Calu3 (cell line): Measurements from ENCODE around the gene NEAT1. TPM values are rescaled to one million over a fixed set of nuclear protein-coding genes. Genes with fewer than 3 reads are reported as not detected.

Experiments used
- BruUV-seq: library from RNA; stranded (reverse); fragments of 400-500 nt; replicated peaks from 2 replicates; lab custom pipeline; 2021; lab: Mats Ljungman, UMichigan
- CTCF ChIA-PET: fragments of 300-600 bp; sonication (Branson Sonifier 250); formaldehyde crosslinking; loops from one replicate; lab custom pipeline; 2022; ENCODE audit warnings: antibody characterized with exemption; lab: Charles Lee
- DNase-seq: peaks from one replicate; pipeline ENCODE4 v3.0.0; 2022
- H3K27ac Mint-ChIP-seq: one replicate; pipeline ENCODE4 v1.8.0; 2022; ENCODE audit warnings: mixed read lengths; ENCODE audit not compliant: unreplicated experiment
- H3K27me3 Mint-ChIP-seq: one replicate; pipeline ENCODE4 v1.8.0; 2022; ENCODE audit warnings: mixed read lengths; ENCODE audit not compliant: unreplicated experiment
- H3K36me3 Mint-ChIP-seq: one replicate; pipeline ENCODE4 v1.8.0; 2022; ENCODE audit warnings: mild to moderate bottlenecking, moderate library complexity, mixed read lengths; ENCODE audit not compliant: insufficient read depth, unreplicated experiment
- H3K4me1 Mint-ChIP-seq: one replicate; pipeline ENCODE4 v1.8.0; 2022; ENCODE audit warnings: mild to moderate bottlenecking, low read depth, mixed read lengths; ENCODE audit not compliant: unreplicated experiment
- H3K4me3 Mint-ChIP-seq: one replicate; pipeline ENCODE4 v1.8.0; 2022; ENCODE audit warnings: mild to moderate bottlenecking, low read depth, moderate library complexity, mixed read lengths; ENCODE audit not compliant: unreplicated experiment
- H3K9me3 Mint-ChIP-seq: one replicate; pipeline ENCODE4 v1.8.0; 2022; ENCODE audit warnings: low read depth, mixed read lengths; ENCODE audit not compliant: unreplicated experiment
- intact Hi-C: fragments of 100-400 bp; cut with micrococcal nuclease; formaldehyde crosslinking; loops from one replicate; pipeline ENCODE4 v1.10.0; 2022; ENCODE audit not compliant: unreplicated experiment
- total RNA-seq: library from RNA; stranded (reverse); gene quantifications from 2 replicates; pipeline ENCODE4 v1.2.3, GENCODE V29; 2022
- TF ChIP-seq, protein P1 (sequence below): fragments of 200-600 bp; IDR thresholded peaks from one replicate; pipeline ENCODE4 v1.8.0; 2022; ENCODE audit warnings: antibody characterized with exemption; ENCODE audit not compliant: unreplicated experiment

NEAT1 gene
- total RNA-seq, 1 experiment from 2014 or later: 605 TPM

GRCh38 chr11:65432100-65432650, 9.6 kb downstream of the NEAT1 start:
- no TSS peak for BruUV-seq
- peaks cover 97% of the 10 kb centered on the region for H3K36me3 Mint-ChIP-seq
- peak overlapping the region; percentile 99 for H3K27ac Mint-ChIP-seq
- peak overlapping the region; percentile 90 for H3K4me3 Mint-ChIP-seq
- TF ChIP-seq, protein P1, sequence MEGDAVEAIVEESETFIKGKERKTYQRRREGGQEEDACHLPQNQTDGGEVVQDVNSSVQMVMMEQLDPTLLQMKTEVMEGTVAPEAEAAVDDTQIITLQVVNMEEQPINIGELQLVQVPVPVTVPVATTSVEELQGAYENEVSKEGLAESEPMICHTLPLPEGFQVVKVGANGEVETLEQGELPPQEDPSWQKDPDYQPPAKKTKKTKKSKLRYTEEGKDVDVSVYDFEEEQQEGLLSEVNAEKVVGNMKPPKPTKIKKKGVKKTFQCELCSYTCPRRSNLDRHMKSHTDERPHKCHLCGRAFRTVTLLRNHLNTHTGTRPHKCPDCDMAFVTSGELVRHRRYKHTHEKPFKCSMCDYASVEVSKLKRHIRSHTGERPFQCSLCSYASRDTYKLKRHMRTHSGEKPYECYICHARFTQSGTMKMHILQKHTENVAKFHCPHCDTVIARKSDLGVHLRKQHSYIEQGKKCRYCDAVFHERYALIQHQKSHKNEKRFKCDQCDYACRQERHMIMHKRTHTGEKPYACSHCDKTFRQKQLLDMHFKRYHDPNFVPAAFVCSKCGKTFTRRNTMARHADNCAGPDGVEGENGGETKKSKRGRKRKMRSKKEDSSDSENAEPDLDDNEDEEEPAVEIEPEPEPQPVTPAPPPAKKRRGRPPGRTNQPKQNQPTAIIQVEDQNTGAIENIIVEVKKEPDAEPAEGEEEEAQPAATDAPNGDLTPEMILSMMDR: no peak
- no peak for DNase-seq
- intact Hi-C loops: no loop called here
- H3K27me3 Mint-ChIP-seq: no peaks in the 10 kb centered on the region
- CTCF ChIA-PET: interaction anchor here (0.7 kb wide), 1 partner anchor 24 kb away, joined by 3 read pairs; no protein-coding TSS in a partner anchor
- H3K4me1 Mint-ChIP-seq: peaks cover 82% of the 10 kb centered on the region
- H3K9me3 Mint-ChIP-seq: no peaks in the 10 kb centered on the region

GRCh38 chr11:65432686-65433582, 10.3 kb downstream of the NEAT1 start:
- CTCF ChIA-PET: interaction anchor here (0.7 kb wide), 1 partner anchor 25 kb away, joined by 3 read pairs; no protein-coding TSS in a partner anchor
- Mint-ChIP-seq H3K27ac (peak overlapping the region; percentile 99), H3K9me3 (no peaks in the 10 kb centered on the region), H3K4me3 (peak overlapping the region; percentile 35), H3K4me1 (peaks cover 82% of the 10 kb centered on the region), H3K36me3 (peaks cover 97% of the 10 kb centered on the region), H3K27me3 (no peaks in the 10 kb centered on the region)
- no TSS peak for BruUV-seq
- DNase-seq: no peak
- intact Hi-C loops: no loop called here
- TF ChIP-seq, protein P1: no peak

GRCh38 chr11:65433657-65434056, 11.1 kb downstream of the NEAT1 start:
- no peaks in the 10 kb centered on the region for H3K9me3 Mint-ChIP-seq
- TF ChIP-seq, protein P1: no peak
- peak overlapping the region; percentile 99 for H3K27ac Mint-ChIP-seq
- DNase-seq: no peak
- BruUV-seq: no TSS peak
- CTCF ChIA-PET: interaction anchor here (1.0 kb wide), 1 partner anchor 11 kb away, joined by 3 read pairs; the partner anchor contains the start of gene NEAT1
- peaks cover 81% of the 10 kb centered on the region for H3K4me1 Mint-ChIP-seq
- no peak overlapping the region for H3K4me3 Mint-ChIP-seq
- peaks cover 97% of the 10 kb centered on the region for H3K36me3 Mint-ChIP-seq
- no peaks in the 10 kb centered on the region for H3K27me3 Mint-ChIP-seq
- intact Hi-C loops: no loop called here

DNA sequence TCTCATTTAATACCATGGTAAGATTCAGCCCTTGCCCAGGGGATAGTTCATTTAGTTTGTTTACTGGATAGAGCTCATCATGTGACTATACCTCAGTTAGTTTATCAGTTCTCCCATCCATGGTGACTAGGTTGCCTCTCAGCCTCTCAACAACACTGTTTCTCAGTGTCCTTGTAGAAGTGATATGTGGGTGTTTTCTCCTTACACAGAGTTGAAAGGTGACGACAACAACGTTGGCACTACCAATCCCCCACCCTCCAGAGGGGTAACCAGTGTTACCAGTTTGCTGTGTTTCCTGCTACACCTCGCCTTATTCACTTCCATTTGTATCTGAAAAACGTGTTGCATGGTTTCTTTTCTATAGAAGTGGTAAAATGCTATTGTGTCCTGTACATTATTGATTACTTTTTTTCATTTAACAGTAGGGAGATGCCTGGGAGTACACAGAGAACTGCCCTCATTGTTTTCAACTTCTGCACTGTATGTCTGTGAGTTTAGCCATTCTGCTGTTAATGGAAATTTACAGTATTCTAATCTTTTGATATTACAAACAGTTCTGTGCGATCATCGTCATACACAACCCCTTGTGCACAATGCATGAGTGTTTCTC, 11.6 kb downstream of the NEAT1 start:
- peak overlapping the region; percentile 50 for H3K4me3 Mint-ChIP-seq
- CTCF ChIA-PET: interaction anchor here (1.0 kb wide), 1 partner anchor 12 kb away, joined by 3 read pairs; the partner anchor contains the start of gene NEAT1

More for the DNA sequence above, 11.6 kb downstream of the NEAT1 start:
- no peaks in the 10 kb centered on the region for H3K9me3 Mint-ChIP-seq
- BruUV-seq: no TSS peak
- intact Hi-C loops: no loop called here
- H3K27ac Mint-ChIP-seq: peak overlapping the region; percentile 80
- TF ChIP-seq, protein P1: no peak
- no peak for DNase-seq
- peaks cover 97% of the 10 kb centered on the region for H3K36me3 Mint-ChIP-seq
- no peaks in the 10 kb centered on the region for H3K27me3 Mint-ChIP-seq
- H3K4me1 Mint-ChIP-seq: peaks cover 82% of the 10 kb centered on the region
